ENCODE data around the gene DSCAM.

DNA sequence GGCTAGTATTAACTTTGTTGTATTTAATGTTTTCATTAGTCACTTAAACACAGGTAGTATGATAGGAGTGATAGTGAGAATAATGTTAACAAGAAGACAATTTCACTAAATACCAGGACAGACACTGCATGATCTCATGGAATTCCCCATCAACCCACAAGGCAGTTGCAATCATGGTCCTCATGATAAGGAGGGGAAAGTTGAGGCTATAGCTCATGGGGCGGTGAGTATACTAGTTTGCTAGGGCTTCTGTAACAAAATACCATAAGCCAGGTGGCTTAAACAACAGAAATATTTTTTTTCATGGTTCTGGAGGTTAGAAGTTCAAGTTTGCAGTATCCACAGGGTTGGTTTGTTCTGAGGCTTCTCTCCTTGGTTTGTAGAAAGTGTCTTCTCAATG lies 115.8 kb downstream of the DSCAM start:
- TF ChIP-seq, protein P1, sequence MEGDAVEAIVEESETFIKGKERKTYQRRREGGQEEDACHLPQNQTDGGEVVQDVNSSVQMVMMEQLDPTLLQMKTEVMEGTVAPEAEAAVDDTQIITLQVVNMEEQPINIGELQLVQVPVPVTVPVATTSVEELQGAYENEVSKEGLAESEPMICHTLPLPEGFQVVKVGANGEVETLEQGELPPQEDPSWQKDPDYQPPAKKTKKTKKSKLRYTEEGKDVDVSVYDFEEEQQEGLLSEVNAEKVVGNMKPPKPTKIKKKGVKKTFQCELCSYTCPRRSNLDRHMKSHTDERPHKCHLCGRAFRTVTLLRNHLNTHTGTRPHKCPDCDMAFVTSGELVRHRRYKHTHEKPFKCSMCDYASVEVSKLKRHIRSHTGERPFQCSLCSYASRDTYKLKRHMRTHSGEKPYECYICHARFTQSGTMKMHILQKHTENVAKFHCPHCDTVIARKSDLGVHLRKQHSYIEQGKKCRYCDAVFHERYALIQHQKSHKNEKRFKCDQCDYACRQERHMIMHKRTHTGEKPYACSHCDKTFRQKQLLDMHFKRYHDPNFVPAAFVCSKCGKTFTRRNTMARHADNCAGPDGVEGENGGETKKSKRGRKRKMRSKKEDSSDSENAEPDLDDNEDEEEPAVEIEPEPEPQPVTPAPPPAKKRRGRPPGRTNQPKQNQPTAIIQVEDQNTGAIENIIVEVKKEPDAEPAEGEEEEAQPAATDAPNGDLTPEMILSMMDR (IDR thresholded peaks at IDR 0.05): no peak
- TF ChIP-seq POLR2A (IDR thresholded peaks at IDR 0.05): no peak

All from uterus (tissue), 2 donors.